ENCODE results near the gene KLHL11.
"Not testable (repeated sequence)": the region's sequence is repeated elsewhere in the genome, so short reads cannot be mapped to it uniquely, and the experiment has no call there.

The KLHL11 gene

DNA sequence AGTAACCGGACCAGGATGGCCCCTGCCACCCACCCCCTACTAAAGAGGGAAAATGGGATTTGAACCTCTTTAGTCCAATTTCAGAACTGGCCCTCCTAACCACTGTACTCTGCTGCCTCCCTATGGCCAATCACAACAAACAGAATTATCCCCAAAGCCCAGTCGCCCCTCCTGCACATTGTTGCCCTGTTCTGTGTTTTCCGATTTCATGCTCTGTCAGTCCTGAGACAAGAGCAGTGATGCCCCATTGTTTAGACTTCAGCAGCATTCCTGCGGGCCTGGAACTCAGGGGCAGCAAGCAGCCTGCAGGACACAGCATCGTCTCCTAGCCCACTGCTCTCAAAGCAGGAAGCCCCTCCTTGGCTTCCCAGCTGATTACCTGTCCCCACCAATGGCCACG, 20.5 kb upstream of the KLHL11 start:
- DNase-seq, result peak in 1 of 2 experiments; percentile 0

DNA sequence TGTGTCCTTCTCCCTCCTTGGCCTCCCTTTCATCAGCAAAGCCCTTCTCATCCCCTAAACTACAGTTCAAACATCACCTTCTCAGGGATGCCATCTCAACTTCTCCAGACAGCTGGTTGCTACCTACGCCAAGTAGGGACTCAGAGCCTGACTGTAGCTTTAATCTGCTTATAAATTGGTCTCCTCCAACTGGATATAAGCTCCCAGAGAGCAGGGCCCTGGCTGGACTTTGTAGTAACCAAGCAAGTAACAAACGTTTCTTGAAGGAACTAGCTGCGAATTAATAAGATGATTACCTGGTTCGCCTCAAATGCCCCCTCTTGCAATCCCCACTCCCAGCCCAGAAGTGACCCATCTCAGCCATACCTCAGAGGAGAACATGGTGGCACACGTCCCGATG, 17.5 kb upstream of the KLHL11 start:
- no peak for DNase-seq

DNA sequence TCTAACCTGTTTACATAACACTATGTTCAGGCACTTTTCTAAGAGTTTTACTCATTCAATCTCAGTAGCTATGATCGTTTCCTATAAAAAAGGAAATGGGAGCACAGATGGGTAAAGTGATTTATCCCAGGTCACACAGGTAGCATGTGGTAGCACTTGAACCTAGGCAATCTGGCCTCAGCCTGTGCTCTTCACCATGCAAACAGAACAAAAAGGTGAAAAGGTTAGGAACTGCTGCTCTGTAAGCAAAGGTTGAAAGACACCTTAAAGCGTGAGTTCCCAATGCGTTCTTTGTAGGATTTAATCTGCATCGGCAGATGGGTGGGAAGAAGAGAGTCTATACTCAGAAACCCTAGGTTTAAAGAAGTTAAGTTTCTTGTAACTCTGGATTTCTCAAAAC, 14.9 kb upstream of the KLHL11 start:
- DNase-seq, result no peak

DNA sequence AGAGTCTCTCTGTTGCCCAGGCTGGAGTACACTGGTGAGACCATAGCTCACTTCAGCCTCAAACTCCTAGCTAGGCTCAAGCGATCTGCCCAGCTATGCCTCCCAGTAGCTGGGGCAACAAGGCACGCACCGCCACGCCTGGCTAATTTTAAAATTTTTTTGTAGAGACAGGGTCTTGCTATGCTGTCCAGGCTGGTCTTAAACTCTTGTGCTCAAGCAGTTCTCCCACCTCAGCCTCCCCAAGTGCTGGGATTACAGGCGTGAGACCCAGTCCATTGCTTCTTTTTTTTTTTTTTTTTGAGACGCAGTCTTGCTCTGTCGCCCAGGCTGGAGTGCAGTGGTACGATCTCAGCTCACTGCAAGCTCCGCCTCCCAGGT, 9.1 kb upstream of the KLHL11 start:
- DNase-seq, result not testable (repeated sequence)

DNA sequence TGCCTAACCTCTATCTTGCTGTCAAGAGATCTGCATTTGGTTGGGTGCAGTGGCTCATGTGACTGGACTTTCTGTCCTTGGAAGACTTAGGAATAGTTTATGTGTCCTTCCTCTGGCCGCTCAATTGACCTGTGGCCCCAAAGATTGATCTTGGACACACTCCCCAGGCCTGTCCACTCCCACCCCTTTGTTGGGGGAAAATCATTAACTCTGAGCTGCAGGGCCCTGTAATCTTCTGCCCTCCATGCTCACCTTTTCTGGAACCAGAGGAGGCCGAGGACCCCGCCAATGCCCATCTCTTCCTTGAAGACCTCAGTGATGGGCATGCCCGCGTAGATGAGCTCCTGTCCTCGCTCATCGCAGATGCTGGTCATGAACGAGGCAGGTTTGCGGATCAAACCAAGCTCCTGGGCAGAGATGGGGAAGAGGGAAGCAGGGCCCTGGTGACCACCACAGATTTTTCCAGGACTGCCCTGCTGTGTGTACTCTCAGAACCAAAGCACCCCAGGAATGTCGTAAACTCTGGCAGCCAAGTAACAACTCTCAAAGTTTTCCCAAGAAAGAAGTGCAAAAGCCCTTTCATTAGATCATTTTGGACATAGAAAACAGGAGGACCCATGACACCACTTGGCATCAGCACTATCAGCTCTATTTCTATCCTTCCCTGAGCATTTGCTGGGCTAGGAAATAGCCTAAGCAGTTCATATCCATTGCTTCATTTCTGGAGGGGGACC, 8.5 kb upstream of the KLHL11 start:
- DNase-seq, result no peak

DNA sequence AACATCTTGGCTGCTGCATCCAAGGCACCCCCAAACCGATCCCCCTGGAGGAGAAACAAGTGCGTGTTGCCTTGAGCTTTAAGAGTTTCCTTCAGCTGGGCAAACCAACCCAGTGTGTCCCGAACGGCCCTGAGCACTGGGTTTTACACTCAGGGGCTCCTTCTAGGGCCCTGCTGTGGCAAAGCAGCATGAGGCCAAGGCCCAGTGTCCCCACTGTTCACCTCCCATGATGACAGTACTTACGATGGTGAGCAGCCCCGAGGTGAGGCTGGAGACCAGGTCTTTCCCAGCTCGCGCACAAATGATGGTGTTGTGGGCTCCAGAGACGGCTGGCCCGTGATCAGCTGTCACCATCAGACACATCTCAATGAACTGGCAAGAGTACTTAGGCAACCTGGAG, 6.6 kb upstream of the KLHL11 start:
- no peak for DNase-seq

DNA sequence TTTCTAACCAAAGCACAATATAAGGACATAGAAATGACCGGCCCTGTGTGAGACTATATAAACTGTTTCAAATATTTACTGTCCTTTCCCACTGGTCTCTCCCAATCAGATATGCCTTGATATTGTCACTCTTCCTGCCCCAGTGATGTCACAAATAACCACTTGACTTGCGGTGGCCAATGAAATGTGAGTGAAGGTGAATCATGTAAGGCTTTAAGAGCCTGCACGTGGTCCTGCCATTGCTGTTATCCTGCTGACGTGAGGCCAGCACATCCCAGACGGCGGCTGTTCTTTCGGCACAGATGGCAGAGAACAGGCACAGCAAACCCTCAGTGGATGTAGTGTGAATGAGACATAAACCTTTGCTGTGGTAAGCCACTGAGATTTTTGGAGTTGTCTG, 5.4 kb upstream of the KLHL11 start:
- DNase-seq, result no peak

DNA sequence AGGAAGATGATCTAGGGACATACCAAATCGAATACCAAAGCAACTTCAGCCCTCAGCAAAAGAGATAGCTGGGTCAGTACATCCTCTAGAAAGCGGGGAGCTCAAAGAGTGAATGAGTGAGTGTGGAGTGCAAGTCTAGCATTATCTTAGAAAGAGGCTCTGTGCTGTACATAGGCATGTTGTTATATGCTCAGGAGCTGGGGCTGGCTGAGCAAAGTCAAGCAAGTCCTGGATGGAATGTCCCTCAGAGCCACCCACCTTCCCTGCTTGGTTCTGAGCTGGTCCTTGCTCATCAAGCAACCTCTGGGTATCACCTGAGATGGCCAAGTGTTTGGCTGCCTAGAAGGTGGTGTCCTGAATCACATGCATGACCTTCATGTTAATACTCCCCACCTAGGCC, 4.9 kb upstream of the KLHL11 start:
- no peak for DNase-seq

DNA sequence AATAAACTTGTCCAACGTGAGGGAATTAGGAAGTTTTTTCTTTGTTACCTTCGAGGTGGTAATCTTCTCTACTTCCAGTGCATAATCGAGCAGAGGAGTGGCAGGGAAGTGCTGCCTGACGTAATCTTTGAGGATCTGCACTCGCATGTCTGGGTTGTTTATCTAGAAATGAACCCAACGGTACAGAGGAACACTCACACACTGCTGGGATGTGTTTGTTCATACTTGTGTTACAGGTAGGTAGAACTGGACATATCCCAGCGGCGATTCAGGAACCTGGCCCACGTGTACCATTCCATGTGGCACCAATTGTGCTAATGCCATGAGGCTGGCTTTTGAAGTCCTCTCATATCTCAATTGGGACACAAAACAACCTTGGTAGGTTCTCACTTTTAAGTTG, 4.2 kb upstream of the KLHL11 start:
- DNase-seq, result no peak

DNA sequence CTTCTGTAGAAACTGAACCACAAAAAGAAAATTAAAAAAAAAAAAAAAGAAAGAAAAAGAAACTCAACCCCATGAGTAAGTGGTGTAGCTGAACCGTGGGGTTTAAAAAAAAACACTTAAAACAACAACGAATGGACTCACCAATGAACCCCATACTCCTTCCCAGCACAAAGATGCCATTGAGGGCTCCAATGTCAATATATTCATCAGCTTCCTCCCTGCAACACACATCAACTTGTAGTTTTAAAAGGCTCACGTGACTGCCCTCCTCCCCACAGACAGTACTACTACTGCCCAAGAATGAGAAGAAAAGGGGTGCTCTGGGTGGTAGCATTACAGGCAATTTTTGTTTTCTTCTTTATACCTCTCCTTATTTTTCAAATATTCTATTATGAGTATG, 3.3 kb upstream of the KLHL11 start:
- DNase-seq, result no peak

DNA sequence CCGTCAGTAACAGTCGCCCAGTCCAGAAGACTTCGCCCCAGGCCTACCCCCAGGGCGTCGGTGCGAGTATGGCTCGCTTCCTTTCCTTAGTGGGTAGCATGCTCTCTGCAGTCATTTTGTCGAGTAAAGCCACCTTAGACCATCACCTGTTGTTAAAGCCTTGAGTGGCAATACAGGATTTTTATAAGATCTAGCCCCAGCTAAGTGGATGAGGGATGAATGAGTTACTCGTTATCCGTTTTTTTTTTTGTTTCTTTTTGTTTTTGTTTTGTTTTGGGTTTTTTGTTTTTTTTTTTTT, 322 bp upstream of the KLHL11 start:
- no peak for DNase-seq

DNA sequence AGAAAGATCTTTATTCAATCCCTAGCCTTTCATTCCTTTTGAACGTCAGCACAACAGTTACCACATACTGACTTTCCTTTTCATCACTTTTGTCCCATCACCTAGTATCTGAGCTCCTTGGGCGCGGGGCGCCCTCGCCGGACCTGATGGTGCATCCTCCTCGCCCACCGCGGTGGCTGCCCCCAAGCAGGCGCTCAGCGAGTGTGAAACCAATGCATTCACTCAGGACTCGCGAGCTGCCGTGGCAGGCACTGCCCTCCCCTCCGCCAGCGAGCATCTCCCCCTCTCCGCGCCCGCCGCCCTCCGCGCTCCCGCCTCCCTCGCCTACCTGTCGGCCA, 756 bp downstream of the KLHL11 start:
- no peak for DNase-seq

DNA sequence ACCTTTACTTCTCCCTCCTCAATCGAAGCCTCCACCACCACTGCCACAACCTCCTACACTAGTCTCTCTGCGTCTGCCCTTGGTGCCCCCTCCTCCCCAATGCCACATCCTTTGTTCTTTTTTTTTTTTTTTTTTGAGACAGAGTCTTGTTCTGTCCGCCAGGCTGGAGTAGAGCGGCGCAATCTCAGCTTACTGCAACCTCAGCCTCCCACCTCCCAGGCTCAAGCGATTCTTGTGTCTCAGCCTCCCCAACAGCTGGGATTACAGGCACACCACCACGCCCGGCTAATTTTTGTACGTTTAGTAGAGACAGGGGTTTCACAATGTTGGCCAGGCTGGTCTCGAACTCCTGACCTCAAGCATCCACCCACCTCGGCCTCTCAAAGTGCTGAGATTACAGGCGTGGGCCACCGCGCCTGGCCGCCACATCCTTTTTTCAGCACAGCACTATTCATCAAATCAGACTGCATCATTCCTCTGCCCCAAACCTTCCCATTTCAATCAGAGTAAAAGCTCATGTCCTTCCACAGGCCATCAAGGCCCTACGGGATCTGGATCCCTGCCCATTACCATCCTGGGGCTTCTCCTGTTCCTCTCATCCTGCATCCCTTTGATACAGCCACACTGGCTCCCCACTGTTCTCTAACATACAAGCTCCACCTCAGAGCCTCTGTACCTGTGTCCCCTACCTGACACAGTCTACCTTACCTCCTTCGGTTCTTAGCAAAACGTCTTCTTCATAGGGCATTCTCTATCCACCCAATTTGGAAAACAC, 2.0 kb downstream of the KLHL11 start:
- DNase-seq, result no peak

DNA sequence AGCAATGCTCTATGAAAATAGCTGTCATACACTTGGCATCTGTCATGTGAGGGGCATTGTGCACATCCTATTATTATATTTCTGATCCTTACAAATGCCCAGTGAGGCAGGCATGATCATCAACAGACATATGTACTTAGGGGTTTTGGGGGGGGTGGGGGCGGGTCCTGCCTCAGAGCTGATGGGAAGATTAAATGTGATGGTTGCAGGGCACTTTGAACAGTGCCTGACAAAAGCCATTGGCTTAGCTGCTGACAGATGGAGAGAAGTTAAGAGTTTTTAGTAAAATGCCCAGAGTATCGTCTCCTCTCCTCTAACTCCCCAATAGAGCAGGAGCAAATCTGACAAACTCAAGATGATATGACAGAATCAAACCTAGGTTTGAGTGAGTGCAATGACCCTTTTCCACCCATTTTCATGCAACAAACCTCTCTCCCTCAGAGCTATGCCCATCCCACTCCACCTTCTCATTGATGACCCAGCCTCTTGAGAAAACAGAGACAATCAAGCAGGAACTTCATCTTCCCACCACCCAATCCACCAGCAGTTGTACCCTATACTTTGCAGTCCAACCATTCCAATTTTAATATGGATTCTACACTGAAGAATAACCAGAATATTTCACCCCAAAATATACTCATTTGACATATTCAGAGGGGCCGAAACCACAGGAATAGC, 4.8 kb downstream of the KLHL11 start:
- no peak for DNase-seq

DNA sequence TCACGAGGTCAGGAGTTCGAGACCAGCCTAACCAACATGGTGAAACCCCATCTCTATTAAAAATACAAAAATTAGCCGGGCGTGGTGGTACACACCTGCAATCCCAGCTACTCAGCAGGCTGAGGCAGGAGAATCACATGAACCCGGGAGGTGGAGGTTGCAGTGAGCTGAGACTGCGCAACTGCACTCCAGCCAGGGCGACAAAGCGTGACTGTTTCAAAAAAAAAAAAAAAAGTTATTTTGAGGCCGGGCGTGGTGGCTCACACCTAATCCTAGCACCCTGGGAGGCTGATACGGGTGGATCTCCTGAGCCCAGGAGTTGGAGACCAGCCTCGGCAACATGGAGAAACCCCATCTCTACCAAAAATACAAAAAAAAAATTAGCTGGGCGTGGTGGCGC, 13.8 kb downstream of the KLHL11 start:
- not testable (repeated sequence) for DNase-seq

DNA sequence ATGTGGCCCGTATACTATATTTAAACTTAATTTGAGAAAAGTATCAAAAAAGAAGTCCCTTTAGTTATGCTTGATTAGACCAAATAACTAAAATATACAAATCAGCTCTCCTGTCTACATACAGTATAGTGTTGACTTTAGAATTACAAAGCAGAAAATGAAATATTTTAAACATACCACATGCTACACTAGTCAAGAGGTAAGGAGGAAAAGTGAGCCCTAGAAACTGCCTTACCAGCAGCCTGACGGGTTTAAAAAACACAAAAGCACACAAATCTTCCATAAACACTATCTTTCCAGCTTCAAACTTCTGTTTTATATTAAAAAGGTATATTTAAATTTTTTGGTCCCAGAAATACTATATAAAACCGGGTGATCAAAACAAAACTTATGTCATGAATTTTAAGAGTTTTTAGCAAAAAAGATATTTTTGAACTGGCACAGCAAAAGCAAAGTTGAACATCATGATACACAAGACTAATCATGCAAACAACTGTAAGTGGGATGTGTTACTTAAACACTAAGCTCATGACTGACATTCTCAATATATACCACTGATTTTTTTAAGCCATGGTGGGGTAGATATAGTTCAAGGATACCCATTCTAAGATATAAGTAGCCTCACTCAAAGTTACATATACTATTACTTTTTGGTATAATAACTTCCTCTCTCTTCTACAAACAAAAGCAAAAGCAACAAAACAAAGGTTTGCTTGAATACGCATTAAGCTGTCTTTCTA, 15.8 kb downstream of the KLHL11 start:
- no peak for DNase-seq

DNA sequence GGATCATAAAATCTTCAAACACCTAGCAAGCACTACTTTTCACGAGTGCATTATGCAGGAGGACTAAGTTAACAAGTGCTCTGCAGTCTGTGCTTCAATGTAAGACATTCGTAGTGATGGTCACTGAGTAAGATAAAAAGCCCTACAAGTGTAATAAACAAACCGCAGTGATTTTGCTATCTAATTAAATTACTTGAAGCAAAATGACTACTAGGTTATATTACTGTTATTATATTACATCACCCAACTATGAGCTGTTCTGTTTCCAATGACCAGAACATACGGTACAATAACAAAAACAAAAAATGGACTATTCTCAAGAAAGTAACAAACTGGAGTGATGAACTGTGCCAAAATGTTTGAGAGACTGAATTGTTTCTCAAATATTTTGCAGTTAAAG, 16.4 kb downstream of the KLHL11 start:
- no peak for DNase-seq

DNA sequence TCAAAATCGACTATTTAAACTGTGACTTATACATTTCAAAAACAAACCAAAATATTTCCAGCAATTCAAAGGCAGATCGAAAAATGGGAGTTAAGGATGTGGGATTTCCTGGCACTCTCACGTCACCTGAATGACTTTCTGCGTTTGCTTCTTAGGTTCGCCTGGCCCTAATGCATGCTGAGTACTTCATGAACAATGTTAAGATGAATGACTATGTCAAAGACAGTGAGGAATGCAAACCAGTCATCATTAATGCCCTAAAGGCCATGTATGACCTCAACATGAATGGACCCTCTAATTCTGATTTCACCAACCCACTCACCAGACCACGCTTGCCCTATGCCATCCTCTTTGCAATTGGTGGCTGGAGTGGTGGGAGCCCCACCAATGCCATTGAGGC, 20.3 kb downstream of the KLHL11 start:
- no peak for DNase-seq

DNA sequence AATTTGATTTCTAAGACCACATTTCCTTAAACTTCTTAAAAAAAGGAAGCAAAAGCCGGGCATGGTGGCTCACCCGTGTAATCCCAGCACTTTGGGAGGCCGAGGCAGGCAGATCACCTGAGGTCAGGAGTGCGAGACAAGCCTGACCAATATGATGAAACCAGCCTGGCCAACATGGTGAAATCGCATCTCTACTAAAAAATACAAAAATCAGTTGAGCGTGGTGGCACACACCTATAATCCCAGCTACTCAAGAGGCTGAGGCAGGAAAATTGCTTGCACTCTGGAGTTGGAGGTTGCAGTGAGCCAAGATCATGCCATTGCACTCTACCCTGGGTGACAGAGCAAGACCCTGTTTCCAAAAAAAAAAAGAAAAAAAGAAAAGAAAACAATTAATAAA, 24.4 kb downstream of the KLHL11 start:
- not testable (repeated sequence) for DNase-seq

DNA sequence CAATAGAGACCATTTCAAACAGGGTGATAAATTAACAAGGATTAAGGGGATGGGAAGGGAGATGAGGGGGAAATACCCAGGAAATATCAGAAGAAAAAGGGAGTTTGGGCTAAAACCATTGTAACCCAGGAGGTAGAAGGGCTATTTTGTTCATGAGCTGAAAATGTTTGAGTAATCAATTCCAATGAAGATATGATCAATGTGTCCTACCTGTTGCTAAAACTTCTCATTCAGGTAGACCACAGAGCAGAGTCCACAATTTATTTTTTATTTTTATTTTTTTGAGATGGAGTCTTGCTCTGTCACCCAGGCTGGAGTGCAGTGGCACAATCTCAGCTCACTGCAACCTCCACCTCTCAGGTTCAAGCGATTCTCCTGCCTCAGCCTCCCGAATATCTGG, 25.8 kb downstream of the KLHL11 start:
- not testable (repeated sequence) for DNase-seq

DNA sequence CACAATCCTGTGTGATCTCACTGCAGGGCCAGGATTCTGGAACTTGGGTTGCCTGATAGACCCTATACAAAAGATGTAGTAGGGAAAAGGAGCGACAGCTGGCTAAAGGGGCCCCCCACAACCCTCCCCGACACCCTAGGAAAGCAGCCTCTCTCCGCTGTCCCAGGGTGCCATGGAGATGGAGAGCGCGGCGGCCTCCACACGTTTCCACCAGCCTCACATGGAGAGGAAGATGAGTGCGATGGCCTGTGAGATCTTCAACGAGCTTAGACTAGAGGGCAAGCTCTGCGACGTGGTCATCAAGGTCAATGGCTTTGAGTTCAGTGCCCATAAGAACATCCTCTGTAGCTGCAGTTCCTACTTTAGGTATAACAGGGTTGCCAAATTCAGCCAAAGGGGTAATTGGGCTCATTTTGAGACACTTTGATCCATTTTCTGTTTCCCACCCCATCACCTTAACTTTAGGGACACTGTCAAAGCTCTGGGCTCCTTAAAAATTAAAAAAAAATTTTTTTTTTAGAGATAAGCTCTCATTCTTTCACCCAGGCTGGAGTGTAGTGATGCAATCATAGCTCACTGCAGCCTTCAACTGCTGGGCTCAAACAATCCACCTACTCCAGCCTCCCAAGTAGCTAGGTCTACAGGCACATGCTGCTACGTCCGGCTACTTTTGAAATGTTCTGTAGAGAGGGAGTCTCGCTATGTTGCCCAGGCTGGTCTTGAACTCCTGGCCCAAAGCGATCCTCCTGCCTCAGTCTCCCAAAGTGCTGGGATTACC, 27.3 kb downstream of the KLHL11 start, which contains the start of gene KLHL10:
TSS of gene KLHL10 (plus strand) at position 65 of the 778 bp plus-strand sequence. CDS start at position 173, 108 bp downstream.
- no peak for DNase-seq

DNA sequence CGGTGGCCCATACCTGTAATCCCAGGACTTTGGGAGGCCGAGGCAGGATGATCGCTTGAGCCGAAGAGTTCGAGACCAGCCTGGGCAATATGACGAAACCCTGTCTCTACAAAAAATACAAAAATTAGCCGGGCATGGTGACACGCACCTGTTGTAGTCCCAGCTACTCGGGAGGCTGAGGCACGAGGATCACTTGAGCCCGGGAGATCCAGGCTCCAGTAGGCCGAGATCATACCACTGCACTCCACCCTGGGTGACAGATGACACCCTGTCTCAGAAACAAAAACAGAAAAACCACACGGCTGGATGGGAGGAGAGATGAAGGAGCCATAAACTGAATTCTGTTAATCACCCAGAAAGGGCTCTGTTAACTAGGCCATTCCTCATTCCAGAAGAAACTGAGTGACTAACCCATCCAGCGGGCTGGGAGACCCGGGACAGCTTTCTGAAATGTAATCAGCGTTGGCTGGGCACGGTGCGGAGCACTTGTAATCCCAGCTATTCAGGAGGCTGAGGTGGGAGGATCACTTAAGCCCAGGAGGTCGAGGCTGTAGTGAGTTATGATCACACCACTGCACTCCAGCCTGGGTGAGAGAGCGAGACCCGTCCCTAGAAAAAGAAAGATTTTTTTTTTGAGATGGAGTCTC, 28.6 kb downstream of the KLHL11 start:
- no peak for DNase-seq

Measured in SHP77 (cell line).